GM23338 (cell line): ENCODE measurements around the gene BMAL1. TPM values are rescaled to one million over a fixed set of nuclear protein-coding genes. Genes with fewer than 3 reads are reported as not detected.

Experiments
- ATAC-seq: fragments of 200-7000 bp; cut with Tn5 transposase; 3 replicates; pipeline ENCODE4 v1.9.1; 2020
- DNase-seq: peaks from one replicate; pipeline ENCODE4 v3.0.0-alpha.2; 2015; ENCODE audit warnings: low spot score
- H2AFZ ChIP-seq: fragments of 200-600 bp; sonication (generic); 2 replicates; pipeline ENCODE4 v1.8.0; 2016; ENCODE audit warnings: antibody characterized with exemption, mild to moderate bottlenecking, moderate library complexity
- H3F3A ChIP-seq: fragments of 200-600 bp; sonication (generic); replicated peaks from 2 replicates; pipeline ENCODE4 v1.8.0; 2017; ENCODE audit warnings: antibody characterized with exemption, mixed run types, low read depth
- H3K27ac ChIP-seq: fragments of 200-600 bp; sonication (generic); 2 replicates; pipeline ENCODE4 v1.6.1; 2016; ENCODE audit warnings: low read depth
- H3K27me3 ChIP-seq: fragments of 200-600 bp; sonication (generic); 2 replicates; pipeline ENCODE4 v1.8.0; 2016; ENCODE audit warnings: mild to moderate bottlenecking, mixed run types, moderate library complexity; ENCODE audit not compliant: insufficient read depth
- H3K36me3 ChIP-seq: fragments of 200-600 bp; sonication (generic); 2 replicates; pipeline ENCODE4 v1.8.0; 2016; ENCODE audit warnings: mild to moderate bottlenecking; ENCODE audit not compliant: insufficient read depth
- H3K4me1 ChIP-seq: fragments of 200-600 bp; sonication (generic); 2 replicates; pipeline ENCODE4 v1.8.0; 2016; ENCODE audit warnings: mild to moderate bottlenecking, moderate library complexity; ENCODE audit not compliant: insufficient read depth
- H3K4me2 ChIP-seq: fragments of 200-600 bp; sonication (generic); 2 replicates; pipeline ENCODE4 v1.7.1; 2017; ENCODE audit warnings: mixed run types
- H3K4me3 ChIP-seq: fragments of 200-600 bp; sonication (generic); 2 replicates; pipeline ENCODE4 v1.6.1; 2016; ENCODE audit warnings: mixed run types
- H3K79me2 ChIP-seq: fragments of 200-600 bp; sonication (generic); replicated peaks from 2 replicates; pipeline ENCODE4 v1.8.0; 2017; ENCODE audit warnings: mild to moderate bottlenecking; ENCODE audit not compliant: insufficient read depth
- H3K9me2 ChIP-seq: fragments of 200-600 bp; sonication (generic); 2 replicates; pipeline ENCODE4 v1.8.0; 2017; ENCODE audit not compliant: insufficient read depth
- H4K20me1 ChIP-seq: fragments of 200-600 bp; sonication (generic); replicated peaks from 2 replicates; pipeline ENCODE4 v1.8.0; 2017; ENCODE audit warnings: mild to moderate bottlenecking; ENCODE audit not compliant: insufficient read depth
- H3K27ac Mint-ChIP-seq: 2 replicates; pipeline ENCODE4 v1.8.0; 2020; ENCODE audit warnings: inconsistent platforms, mild to moderate bottlenecking, moderate library complexity, mixed read lengths
- H3K27me3 Mint-ChIP-seq: 3 replicates; pipeline ENCODE4 v1.8.0; 2022; ENCODE audit warnings: low read depth, mild to moderate bottlenecking, moderate library complexity, mixed read lengths, inconsistent platforms; ENCODE audit not compliant: insufficient read depth, poor library complexity
- H3K36me3 Mint-ChIP-seq: 3 replicates; pipeline ENCODE4 v1.8.0; 2021; ENCODE audit warnings: low read depth, mild to moderate bottlenecking, inconsistent platforms, moderate library complexity, mixed read lengths
- H3K4me1 Mint-ChIP-seq: 3 replicates; pipeline ENCODE4 v1.8.0; 2020; ENCODE audit warnings: mild to moderate bottlenecking, inconsistent platforms, mixed read lengths
- H3K4me3 Mint-ChIP-seq: 3 replicates; pipeline ENCODE4 v1.8.0; 2021; ENCODE audit warnings: moderate library complexity, mild to moderate bottlenecking, inconsistent platforms, mixed read lengths
- H3K9me3 Mint-ChIP-seq: 3 replicates; pipeline ENCODE4 v1.8.0; 2020; ENCODE audit warnings: moderate library complexity, mild to moderate bottlenecking, inconsistent platforms, mixed read lengths
- EZH2phosphoT487 ChIP-seq: fragments of 200-600 bp; sonication (generic); IDR thresholded peaks from one replicate; pipeline ENCODE4 v1.8.1; 2018; ENCODE audit warnings: antibody characterized with exemption; ENCODE audit not compliant: unreplicated experiment
- JUNB ChIP-seq: IDR thresholded peaks from one replicate; pipeline ENCODE4 v1.6.1; 2016; ENCODE audit warnings: antibody characterized with exemption; ENCODE audit not compliant: unreplicated experiment
- NANOG ChIP-seq: IDR thresholded peaks from 2 replicates; pipeline ENCODE4 v1.6.1; 2016; ENCODE audit warnings: antibody characterized with exemption, borderline replicate concordance
- POLR2AphosphoS5 ChIP-seq: IDR thresholded peaks from 2 replicates; pipeline ENCODE4 v1.6.1; 2016; ENCODE audit warnings: antibody characterized with exemption, low read depth
- ZNF114 ChIP-seq: fragments of 250-450 bp; sonication (Bioruptor Pico); IDR thresholded peaks from 2 replicates; pipeline ENCODE4 v1.5.0; 2020; ENCODE audit warnings: mild to moderate bottlenecking, moderate library complexity
- ZNF331 ChIP-seq: fragments of 250-450 bp; sonication (Bioruptor Pico); IDR thresholded peaks from 2 replicates; pipeline ENCODE4 v1.5.0; 2020; ENCODE audit warnings: low read depth, mild to moderate bottlenecking, moderate library complexity
- polyA plus RNA-seq: library from polyadenylated mRNA; unstranded; fragments of >200 nt; fragmentation: Nextera tagmentation; extraction: Ambion mirVana; gene quantifications from 2 replicates; pipeline ENCODE4 v1.2.1, GENCODE V29; 2016
- total RNA-seq: library from RNA; depleted of rRNA; stranded (reverse); fragments of >200 nt; shearing (Covaris generic); gene quantifications from 2 replicates; pipeline ENCODE4 v1.2.3, GENCODE V29; 2014
- TF ChIP-seq, protein P1 (sequence below), 2 experiments: fragments of 200-600 bp in 1 of 2; sonication (generic) in 1 of 2; conservative IDR thresholded peaks; 2 replicates each; pipeline versions ENCODE4 v1.5.1 to v1.6.1; 2016 to 2017; ENCODE audit warnings: antibody characterized with exemption in 2 of 2, low read depth in 2 of 2, mild to moderate bottlenecking in 2 of 2, moderate library complexity in 1 of 2
- TF ChIP-seq, protein P2 (sequence below): IDR thresholded peaks from 2 replicates; pipeline ENCODE4 v1.6.1; 2016; ENCODE audit warnings: antibody characterized with exemption
- TF ChIP-seq, protein P3 (sequence below): IDR thresholded peaks from one replicate; pipeline ENCODE4 v1.6.1; 2018; ENCODE audit warnings: antibody characterized with exemption; ENCODE audit not compliant: unreplicated experiment

The BMAL1 gene
- total and polyA plus RNA-seq, 2 experiments from 2014 or later, result 5.1 to 7.2 TPM

DNA sequence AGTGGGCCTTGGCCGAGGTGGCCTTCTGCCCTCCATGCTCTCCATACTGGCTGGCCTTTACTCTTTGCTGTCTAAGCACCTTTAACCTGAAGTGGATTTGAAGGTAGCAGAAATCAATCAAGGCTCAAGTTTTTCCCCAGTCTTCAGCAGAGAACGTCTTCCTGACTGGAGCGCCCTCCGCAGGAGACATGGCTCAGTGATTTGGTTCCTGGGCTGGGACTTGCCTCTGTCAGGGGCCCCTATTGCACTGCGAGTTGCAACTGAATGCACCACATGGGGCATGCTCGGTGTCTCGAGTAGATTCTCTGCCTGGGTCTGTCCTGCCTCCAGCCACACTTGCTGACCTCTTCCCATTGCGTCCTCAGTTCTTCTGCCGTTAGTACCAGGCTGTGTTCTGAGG lies 79.6 kb downstream of the BMAL1 start:
- Histone ChIP-seq H2AFZ (no peak overlapping the region), H4K20me1 (no peaks in the 10 kb centered on the region), H3K27me3 (no peaks in the 10 kb centered on the region), H3K79me2 (no peaks in the 10 kb centered on the region), H3K9me2 (no peaks in the 10 kb centered on the region), H3K4me1 (no peaks in the 10 kb centered on the region), H3K27ac (no peak overlapping the region), H3K4me3 (no peak overlapping the region), H3F3A (no peaks in the 10 kb centered on the region), H3K4me2 (no peak overlapping the region), H3K36me3 (no peaks in the 10 kb centered on the region)
- DNase-seq (peak; percentile 65), ATAC-seq (peak; percentile 90)
- Mint-ChIP-seq H3K27me3 (no peaks in the 10 kb centered on the region), H3K27ac (no peak overlapping the region), H3K4me3 (no peak overlapping the region), H3K36me3 (no peaks in the 10 kb centered on the region), H3K4me1 (no peaks in the 10 kb centered on the region; the same call in 2 of the 3 replicates), H3K9me3 (no peaks in the 10 kb centered on the region)
- no peak for TF ChIP-seq POLR2AphosphoS5
- TF ChIP-seq, protein P1, sequence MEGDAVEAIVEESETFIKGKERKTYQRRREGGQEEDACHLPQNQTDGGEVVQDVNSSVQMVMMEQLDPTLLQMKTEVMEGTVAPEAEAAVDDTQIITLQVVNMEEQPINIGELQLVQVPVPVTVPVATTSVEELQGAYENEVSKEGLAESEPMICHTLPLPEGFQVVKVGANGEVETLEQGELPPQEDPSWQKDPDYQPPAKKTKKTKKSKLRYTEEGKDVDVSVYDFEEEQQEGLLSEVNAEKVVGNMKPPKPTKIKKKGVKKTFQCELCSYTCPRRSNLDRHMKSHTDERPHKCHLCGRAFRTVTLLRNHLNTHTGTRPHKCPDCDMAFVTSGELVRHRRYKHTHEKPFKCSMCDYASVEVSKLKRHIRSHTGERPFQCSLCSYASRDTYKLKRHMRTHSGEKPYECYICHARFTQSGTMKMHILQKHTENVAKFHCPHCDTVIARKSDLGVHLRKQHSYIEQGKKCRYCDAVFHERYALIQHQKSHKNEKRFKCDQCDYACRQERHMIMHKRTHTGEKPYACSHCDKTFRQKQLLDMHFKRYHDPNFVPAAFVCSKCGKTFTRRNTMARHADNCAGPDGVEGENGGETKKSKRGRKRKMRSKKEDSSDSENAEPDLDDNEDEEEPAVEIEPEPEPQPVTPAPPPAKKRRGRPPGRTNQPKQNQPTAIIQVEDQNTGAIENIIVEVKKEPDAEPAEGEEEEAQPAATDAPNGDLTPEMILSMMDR (conservative IDR thresholded peaks at IDR 0.05; ENCODE audit: low read depth in 2 of 2), result peak; percentile 52 to 67
- TF ChIP-seq, protein P2, sequence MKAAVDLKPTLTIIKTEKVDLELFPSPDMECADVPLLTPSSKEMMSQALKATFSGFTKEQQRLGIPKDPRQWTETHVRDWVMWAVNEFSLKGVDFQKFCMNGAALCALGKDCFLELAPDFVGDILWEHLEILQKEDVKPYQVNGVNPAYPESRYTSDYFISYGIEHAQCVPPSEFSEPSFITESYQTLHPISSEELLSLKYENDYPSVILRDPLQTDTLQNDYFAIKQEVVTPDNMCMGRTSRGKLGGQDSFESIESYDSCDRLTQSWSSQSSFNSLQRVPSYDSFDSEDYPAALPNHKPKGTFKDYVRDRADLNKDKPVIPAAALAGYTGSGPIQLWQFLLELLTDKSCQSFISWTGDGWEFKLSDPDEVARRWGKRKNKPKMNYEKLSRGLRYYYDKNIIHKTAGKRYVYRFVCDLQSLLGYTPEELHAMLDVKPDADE, result no peak
- TF ChIP-seq, protein P3, sequence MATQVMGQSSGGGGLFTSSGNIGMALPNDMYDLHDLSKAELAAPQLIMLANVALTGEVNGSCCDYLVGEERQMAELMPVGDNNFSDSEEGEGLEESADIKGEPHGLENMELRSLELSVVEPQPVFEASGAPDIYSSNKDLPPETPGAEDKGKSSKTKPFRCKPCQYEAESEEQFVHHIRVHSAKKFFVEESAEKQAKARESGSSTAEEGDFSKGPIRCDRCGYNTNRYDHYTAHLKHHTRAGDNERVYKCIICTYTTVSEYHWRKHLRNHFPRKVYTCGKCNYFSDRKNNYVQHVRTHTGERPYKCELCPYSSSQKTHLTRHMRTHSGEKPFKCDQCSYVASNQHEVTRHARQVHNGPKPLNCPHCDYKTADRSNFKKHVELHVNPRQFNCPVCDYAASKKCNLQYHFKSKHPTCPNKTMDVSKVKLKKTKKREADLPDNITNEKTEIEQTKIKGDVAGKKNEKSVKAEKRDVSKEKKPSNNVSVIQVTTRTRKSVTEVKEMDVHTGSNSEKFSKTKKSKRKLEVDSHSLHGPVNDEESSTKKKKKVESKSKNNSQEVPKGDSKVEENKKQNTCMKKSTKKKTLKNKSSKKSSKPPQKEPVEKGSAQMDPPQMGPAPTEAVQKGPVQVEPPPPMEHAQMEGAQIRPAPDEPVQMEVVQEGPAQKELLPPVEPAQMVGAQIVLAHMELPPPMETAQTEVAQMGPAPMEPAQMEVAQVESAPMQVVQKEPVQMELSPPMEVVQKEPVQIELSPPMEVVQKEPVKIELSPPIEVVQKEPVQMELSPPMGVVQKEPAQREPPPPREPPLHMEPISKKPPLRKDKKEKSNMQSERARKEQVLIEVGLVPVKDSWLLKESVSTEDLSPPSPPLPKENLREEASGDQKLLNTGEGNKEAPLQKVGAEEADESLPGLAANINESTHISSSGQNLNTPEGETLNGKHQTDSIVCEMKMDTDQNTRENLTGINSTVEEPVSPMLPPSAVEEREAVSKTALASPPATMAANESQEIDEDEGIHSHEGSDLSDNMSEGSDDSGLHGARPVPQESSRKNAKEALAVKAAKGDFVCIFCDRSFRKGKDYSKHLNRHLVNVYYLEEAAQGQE, result no peak
- TF ChIP-seq ZNF114 (CRISPR knock-in tag), result no peak
- TF ChIP-seq JUNB, result no peak
- no peak for TF ChIP-seq NANOG

DNA sequence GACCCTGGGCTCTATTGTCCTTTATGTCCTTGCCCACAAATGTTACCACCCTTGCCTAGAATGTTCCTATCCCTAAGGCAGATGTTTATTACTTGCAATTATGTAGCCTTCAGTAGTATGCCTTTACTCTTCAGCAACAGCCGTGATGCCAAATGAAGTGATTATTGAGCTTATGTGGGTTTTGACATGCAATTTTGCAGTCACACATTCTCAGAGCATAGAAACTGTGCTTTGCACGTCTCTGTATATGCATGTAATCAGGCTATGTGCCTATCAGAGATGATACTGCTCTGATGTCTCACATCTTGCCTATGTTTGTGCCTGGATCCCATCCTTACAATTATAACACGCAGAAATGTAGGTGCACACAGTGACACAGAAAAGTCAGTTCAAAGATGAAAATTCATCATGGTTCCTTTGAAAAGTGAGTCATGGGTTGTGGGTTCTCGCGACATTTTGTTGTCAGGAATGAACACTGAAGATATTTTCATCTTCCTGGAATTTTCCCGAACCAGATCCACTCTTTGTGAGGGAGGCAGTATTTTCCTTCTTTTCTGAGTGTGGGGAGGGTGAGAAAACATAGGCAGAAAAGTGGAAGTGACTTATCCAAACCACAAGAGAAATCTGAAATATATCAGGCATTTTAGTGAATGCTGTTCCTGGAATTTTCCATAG lies 81.1 kb downstream of the BMAL1 start:
- Histone ChIP-seq H3K79me2 (no peaks in the 10 kb centered on the region), H3K4me2 (no peak overlapping the region), H3K4me3 (no peak overlapping the region), H3K4me1 (no peaks in the 10 kb centered on the region), H3K27me3 (no peaks in the 10 kb centered on the region), H2AFZ (no peak overlapping the region), H3K9me2 (no peaks in the 10 kb centered on the region), H3K27ac (no peak overlapping the region), H4K20me1 (no peaks in the 10 kb centered on the region), H3K36me3 (no peaks in the 10 kb centered on the region), H3F3A (no peaks in the 10 kb centered on the region)
- no peaks in the 10 kb centered on the region; the same call in 2 of the 3 replicates for H3K4me1 Mint-ChIP-seq
- no peaks in the 10 kb centered on the region for H3K27me3 Mint-ChIP-seq
- DNase-seq, result no peak
- no peak for ATAC-seq
- H3K4me3 Mint-ChIP-seq, result no peak overlapping the region
- no peaks in the 10 kb centered on the region for H3K36me3 Mint-ChIP-seq
- no peak overlapping the region for H3K27ac Mint-ChIP-seq
- H3K9me3 Mint-ChIP-seq, result no peaks in the 10 kb centered on the region
- no peak for TF ChIP-seq ZNF331 (CRISPR knock-in tag)
- no peak for TF ChIP-seq EZH2phosphoT487
- TF ChIP-seq NANOG, result no peak
